Right ventricle myocardium superior (tissue), 1 donor: Measurements from ENCODE around the gene PAXX. TPM values are rescaled to one million over a fixed set of nuclear protein-coding genes. Genes with fewer than 3 reads are reported as not detected.

Source experiments
- ATAC-seq: fragments of 200-7000 bp; cut with Tn5 transposase; one replicate; pipeline ENCODE4 v1.9.1; 2020; ENCODE audit warnings: mild to moderate bottlenecking; ENCODE audit not compliant: poor library complexity
- DNase-seq: peaks from one replicate; pipeline ENCODE4 v3.0.0-alpha.2; 2020
- intact Hi-C: fragments of 100-400 bp; cut with DNase I; formaldehyde crosslinking; loops from one replicate; pipeline ENCODE4 v1.11.2; 2022
- total RNA-seq: library from RNA; stranded (reverse); fragmentation: NEBNext Ultra II Directional; extraction: Animal tissue kit (Norgen Biotek cat#: 25700); gene quantifications from one replicate; pipeline ENCODE4 v1.2.1, GENCODE V29; 2021
- donor health status: DM: no; HTN: yes; CAD: no; lungs with severe emphysema.

The PAXX gene
- total RNA-seq, 1 donor from 2014 or later, result 19.4 TPM

DNA sequence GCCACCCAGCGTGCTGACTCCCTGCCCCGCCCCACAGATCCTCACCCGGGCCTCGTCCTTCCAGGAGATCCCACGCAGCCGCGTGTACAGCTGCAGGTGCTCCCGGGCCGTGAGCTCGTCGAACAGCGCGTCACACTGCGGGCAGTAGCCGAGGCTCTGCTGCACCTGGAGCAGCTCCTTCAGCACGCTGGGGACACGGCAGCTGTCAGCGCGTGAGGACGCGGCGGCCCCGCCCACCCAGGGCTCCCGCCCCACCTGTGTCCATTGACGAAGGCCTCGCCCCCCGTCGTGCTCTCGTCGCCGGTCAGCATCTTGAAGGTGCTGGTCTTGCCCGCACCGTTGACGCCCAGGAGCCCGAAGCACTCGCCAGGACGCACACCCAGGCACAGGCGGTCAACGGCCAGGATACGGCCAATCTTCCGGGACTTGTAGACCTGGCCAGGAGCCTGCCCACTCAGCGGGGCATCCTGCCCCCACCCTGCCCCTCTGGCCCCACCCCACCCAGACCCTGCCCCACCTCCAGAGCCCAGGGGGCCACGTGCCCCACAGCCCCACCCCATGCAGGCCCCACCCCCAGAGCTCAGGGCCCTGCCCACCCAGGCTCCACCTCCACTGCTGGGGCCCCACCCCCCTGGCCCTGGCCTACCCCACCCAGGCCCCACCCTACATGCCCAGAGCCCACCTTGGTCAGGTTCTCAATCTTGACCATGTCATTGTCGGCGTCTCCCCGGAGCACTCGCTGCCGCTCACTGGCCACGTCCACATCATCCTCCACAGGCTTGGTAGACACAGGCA, 17.9 kb downstream of the PAXX start:
- DNase-seq (no peak), ATAC-seq (no peak)
- intact Hi-C loops, result no loop called here

DNA sequence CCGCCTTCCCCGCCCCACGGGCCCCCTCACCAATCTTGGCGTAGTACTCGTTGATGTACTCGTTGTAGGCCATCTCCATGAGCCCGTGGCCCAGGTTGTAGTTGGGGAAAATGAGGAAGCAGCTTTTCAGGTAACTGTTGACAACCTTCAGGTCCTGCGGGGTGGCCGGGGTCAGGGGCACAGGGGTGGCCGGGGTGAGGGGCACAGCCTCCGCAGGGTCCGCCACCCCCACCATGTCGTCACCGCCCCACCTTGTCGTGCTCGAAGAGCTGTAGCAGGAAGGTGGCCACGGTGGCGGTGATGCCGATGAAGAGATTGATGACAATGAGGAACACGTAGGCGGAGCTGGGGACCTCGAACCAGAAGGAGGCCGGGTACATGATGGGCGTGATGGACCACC, 18.9 kb downstream of the PAXX start:
- DNase-seq, result no peak

DNA sequence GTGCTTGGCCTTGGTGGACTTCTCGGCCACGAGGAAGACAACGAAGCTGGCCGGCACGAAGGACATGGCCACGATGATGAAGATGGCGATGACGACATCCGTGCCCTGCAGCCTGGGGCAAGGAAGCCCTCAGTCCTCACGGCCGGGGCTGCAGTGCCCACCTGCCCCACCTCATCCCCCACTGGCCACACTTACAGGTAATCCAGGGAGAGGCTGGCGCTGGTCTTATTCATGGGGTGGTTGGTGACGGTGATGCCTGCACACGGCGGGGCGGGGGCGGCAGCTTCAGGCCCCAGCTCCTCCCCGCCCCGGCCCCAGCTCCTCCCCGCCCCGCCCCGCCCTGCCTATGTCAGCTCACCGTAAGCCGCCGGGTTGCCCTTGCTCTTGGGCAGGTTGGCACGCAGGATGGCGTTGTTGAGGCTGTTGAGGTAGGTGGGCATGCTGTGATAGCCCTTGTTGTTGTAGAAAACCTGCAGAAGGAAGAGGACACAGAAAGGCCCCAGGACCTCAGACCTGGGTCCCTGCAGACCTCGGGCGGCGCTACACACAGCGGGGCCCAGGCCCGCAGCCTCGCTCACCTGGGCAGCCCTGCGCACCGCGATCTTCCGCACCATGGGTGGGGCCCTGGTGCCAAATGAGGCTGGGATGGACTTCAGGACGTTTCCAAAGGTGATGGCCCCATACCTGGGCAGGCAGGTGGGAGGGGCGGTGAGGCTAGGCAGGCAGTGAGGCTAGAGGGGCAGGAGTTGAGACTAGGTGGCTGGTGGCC, 19.9 kb downstream of the PAXX start:
- ATAC-seq (no peak), DNase-seq (no peak)
- intact Hi-C loops, result no loop called here

More for the DNA sequence above, 18.9 kb downstream of the PAXX start:
- intact Hi-C loops, result no loop called here
- no peak for ATAC-seq

DNA sequence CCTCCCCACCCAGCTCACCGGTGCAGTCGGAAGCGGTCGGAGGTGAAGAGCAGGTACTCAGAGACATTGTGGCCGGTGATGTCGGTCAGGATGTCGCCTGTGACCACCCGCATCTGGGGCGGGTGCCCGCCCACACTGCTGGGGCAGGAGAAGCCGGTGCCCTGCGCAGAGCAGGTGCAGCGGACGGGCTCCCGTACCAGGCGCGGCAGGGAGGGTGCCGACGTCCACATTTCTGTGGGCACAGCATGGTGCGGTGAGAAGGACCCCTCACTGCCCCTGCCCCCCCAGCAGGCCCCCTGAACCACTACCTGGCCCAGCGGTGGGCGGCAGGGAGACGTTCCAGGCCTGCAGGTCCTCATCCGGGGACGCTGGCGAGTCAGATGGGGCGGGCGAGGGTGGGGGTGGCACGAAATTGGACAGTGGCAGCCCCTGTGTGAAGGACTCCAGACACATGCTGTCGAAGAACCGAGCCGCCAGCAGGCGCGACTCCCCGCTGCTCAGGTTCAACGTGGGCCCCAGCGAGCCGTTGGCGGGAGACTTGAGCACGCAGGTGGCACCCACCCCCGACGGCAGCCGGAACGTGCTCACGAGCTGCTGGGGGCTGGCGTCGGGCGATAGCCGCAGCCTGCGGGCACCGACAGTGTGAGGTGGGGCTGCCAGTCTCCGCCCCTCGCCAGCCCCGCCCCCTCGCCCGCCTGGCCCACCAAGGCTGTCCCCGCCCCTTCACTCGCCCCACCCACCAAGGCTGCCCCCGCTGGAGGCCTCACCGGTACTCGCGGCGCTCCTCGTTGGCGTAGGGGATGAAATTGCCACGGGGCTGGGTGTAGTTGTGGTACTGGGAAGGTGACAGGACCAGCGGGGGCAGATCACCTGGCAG, 20.7 kb downstream of the PAXX start:
- ATAC-seq (no peak), DNase-seq (no peak)
- intact Hi-C loops, result no loop called here

DNA sequence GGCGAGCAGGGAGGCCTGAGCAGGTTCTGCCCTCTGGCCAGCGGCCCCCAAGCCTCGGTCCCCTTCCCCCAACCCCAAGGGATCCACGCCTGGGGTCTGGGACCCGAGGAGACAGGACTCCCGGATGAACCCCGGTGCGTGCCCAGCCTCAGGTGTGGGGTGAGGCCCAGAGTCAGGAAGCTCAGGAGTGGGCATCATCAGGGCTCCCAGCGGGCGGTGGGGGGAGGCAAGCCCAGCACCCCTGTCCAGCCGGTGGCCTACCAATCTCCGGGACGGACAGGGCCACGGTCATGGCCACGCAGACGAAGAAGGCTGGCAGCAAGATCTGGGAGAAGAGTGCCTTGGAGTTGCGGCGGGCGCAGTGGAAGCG, 21.3 kb downstream of the PAXX start:
- intact Hi-C loops, result no loop called here
- ATAC-seq (no peak), DNase-seq (no peak)

DNA sequence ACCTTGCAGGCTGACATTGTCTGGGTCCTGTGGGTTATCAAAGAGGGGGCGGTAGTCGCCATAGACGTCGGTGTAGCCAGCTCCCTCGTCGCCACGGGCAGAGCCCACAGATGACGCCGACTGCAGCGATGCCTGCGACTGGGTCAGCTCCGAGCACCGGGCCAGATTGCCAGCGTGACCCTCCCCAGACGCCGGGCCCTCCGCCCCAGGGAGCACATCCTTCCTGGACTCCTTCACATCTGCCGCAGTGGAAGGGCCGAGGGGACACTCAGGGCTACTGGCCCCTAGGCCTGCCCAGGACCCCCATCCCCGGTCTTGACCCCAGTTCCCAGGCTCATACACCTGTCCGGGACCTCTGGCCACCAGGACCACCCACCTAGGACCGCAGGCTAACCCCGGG, 21.9 kb downstream of the PAXX start:
- intact Hi-C loops, result no loop called here
- ATAC-seq (no peak), DNase-seq (no peak)

DNA sequence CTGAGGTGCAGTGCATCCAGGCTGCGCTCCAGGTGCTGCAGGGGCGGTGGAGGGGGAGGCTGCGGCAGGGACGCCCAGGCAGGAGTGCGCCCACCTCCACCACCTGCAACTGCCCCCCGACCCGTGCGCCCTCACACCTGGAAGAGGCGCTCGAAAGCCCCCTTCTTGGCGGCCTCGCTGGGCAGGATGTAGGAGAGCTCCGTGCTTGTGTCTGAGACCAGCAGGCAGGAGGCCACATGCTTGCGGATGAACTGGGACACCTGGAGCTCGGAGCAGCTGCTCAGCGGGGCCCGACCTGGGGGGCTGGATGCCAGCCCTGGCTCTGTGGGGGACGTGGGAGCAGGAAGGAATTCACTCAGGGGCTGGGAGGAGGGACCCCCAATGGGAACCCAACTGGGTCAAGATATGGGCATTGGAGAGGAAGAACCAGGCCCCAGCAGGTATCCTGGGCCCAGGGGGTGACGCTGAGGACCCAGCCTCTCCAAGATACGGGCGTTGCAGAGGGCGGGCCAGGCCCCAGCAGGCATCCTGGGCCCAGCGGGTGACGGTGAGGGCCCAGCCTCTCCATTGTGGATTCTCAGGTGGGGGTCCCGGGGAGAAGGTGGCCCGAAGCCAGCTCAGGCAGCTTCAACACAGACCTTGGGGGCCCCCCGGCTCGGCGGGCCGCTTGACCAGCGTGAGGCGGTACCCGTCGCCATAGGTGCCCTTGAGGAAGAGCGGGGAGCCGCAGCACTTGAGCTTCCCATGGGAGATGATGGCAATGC, 22.7 kb downstream of the PAXX start:
- intact Hi-C loops, result no loop called here
- DNase-seq (no peak), ATAC-seq (no peak)

DNA sequence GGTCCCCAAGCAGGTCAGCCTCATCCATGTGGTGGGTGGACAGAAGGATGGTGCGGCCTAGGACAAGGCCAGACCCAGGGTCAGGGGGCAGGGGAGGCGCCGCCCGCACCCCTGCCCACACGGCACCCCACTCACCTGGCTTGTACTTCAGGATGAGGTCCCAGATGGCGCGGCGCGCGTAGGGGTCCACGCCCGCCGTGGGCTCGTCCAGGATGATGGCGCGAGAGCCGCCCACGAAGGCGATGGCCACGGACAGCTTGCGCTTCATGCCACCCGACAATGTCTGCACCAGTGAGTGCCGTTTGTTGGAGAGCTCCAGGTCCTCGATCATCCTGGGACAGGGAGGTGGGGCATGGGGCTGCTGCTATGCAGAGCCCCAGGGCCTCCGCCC, 23.3 kb downstream of the PAXX start:
- DNase-seq (no peak), ATAC-seq (no peak)
- intact Hi-C loops, result no loop called here

DNA sequence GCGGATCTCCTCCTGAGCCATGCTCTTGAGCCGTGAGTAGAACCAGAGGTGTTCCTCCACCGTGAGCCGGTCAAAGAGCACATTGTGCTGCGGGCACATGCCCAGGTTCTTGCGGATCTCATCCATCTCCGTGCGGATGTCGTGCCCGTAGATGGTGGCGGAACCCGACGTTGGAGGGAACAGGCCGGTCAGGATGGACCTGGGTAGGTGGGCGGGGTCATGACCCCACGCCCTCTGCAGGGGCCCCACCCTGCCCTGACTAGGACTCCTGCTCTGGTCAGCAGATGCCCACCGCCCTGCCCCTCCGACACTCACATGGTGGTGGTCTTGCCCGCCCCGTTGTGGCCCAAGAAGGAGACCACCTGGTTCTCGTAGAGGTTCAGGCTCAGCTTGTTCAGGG, 23.8 kb downstream of the PAXX start:
- no peak for ATAC-seq
- no peak for DNase-seq
- intact Hi-C loops, result no loop called here

DNA sequence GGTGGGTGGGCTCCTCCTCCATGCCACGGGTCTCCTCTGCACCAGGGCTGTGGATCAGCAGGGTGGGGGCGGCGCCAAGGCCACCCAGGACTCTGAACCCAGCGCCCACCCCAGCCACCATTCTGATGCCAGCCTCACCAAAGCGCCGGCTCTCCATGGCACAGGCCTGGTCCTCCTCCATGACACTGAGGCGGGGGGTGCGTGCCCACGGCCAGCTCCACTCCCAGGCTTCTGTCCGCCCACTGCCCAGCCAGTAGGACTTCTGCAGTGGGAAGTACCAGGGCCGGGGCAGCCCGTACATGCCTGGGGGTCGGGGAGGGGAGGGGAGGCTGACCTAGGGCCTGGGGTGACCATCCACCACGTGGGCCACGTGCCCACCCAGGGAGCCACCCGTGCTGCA, 24.2 kb downstream of the PAXX start:
- ATAC-seq, result no peak
- intact Hi-C loops, result no loop called here
- no peak for DNase-seq

DNA sequence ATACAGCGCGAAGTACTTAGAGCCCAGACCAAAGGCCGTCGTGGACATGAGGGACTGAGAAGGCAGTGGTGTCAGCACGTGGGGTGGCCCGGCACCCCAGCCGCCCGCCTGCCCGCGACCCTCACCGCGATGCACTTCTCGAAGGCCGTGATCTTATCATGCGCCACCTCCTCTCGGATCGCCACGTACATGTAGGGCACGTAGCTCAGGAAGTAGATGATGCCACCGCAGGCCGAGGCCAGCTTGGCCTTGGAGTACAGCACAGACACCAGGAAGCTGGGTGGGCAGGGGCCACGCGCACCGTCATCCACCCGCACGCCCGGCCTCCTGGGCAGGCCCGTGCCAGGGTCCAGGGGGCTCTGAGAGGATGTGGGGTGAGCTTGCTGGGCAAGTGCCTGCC, 24.8 kb downstream of the PAXX start:
- DNase-seq, result no peak
- intact Hi-C loops, result no loop called here
- no peak for ATAC-seq

DNA sequence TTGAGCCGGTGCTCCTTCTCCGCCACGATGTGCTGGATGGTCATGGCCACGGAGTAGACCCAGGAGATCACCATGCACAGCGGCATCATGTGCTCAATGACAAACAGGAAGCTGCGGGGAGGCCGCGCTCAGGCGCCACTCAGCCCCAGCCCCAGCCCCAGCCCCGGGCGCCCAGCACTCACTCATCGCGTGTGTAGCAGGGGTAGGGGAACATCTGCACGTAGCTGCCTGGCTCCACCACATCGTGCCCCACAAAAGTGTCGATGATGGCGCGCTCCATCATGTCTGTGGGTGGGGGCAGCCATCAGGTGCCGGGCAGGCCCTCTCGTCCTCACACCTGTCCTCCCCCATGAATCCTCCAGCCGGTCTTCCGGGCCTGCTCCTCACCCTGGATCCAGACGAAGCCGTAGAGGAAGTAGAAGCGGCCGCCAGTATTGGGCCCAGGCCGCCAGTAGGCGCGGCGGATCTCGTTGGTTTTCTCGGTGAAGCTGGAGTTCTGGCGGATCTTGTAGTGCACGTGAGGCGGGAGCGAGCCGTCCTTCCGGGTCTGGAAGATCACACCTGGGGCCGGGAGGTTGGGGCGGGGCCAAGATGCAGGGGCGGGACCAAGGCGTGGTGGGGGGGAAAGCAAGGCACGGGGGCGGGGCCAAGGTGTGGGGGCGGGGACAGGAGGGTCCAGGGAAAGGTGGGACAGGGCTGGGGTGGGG, 25.7 kb downstream of the PAXX start:
- intact Hi-C loops, result no loop called here
- ATAC-seq, result no peak
- no peak for DNase-seq

DNA sequence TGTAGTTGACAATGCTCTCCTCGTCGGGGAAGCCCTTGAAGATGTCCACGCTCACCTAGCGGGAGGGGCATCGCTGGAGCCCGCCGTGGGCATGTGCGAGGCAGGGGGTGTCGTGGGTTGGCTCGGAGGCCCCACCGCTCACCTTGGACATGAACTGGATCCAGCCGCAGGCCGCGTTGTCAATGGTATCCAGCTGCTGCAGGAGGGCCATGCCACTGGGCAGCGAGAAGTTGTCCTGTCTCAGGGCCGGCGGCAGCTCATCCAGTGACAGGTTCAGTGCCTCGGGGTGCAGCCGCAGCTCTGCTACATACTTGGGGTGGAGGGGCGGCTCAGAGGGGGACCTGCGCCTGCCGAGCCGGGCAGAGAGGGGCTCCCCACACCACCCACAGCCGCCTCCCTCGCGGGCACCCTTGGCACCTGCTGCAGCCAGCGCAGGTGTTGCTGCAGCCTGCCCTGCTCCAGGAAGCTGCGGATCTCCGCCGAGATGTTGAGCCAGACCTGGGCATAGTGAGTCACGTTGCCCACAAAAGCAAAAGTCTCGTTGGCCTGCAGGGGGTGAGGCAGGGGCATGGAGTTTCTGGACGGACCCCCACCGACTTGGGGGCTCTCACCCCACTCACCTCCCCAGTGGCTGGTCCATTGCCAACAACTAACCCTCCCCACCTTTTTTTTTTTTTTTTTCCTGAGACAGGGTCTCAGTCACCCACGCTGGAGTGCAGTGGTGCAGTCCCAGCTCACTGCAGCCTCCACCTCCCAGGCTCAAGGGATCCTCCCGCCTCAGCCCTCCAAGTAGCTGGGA, 26.7 kb downstream of the PAXX start:
- DNase-seq (no peak), ATAC-seq (no peak)
- intact Hi-C loops, result no loop called here

DNA sequence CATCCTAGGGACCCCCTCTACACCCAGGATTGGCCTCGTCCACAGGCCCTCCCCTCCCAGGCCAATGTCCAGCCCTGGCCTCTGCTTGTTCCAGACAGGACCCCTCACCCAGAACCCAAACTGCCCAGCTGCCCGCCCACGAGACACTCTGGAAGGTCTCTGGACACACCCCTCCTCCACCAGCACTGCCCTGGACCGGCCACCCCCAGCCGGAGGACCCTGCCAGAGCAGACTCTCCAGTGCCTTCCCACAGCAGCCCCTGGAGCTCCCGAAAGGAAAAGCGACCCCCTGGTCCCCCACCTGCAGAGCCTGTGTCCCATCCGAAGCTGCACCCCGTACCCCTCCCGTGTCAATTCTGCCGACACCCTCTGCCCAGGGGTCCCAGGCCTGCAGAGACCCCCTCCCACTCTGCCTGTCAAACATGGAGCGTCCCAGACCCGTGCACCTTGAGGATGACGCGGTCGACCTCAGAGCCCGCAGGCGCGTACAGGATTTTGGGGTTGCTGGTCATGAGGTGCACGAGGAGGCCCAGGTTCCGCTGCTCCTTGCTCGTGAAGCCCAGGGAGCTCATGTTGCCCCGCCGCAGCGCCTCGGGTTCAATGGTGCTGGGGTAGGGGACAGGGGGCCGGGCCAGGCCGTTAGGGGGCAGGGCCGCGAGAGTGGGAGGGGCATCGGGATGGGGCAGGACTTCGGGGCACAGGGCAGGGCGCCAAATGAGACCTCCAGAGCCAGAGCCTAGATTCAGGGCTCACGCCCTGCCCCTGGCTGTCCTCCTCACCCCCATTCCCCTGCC, 27.9 kb downstream of the PAXX start:
- no peak for ATAC-seq
- intact Hi-C loops, result no loop called here
- DNase-seq, result no peak

DNA sequence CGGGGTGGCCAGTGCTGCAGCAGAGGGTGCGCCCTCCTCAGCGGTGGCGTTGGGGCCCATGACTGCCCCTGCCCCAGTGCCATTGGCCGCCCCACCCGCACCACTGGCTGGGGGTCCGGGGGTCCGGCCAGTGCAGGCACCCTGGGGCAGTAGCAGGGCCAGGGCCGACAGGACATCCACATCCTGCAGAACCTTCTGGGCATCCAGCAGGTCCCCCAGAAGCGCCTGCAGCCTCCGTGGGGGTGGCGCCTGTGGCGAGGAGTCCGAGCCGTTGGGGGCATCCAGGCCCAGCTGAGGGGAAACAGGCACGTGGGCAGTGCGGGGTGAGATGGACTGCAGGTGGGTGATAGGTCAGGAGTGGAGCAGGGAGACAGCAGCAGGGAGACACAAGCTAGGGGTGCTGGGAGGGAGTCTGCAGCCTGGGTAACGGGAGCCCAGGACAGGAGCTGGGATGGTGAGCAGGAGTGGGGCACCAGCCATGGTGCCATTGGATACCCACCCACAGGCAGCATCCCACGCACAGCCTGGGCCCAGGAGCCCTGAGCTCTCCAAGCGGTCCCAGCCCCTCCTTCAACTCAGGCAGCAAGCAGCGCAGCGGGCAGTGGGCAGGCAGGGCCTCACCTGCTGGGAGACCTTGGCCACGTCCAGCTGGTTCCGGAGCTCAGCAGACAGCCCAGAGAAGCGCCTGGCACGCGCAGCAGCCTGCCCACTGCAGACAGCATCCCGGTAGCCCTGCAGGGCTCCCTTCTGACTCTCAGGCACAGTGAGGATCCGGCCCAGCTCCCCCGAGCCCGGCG, 28.7 kb downstream of the PAXX start:
- DNase-seq, result no peak
- intact Hi-C loops, result no loop called here
- ATAC-seq, result no peak

DNA sequence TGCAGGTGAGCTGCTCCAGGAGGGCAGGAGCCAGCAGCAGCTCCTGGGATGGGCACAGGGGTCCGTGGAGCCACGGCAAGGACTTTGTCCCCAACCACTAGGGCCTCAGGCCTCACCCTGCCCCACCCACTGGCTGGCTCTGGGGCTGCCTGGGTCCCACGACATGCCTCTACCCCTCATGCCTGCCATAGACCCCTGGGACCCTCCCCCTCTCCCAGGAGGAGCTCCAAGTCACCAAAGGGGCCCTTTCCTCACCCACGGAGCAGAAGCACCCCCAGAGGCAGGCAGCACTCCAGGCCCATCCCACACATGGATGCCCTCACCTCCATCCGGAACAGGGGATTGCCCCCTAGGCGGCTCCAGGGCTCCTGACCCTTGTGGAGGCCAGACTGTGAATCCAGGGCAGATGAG, 29.4 kb downstream of the PAXX start:
- intact Hi-C loops, result no loop called here
- DNase-seq (no peak), ATAC-seq (no peak)
